OCI-LY1 (cell line): ENCODE measurements around the gene HHIPL1.

Source experiments
- H2AFZ ChIP-seq: fragments of 200-600 bp; sonication (generic), shearing (Covaris generic); 2 replicates; pipeline ENCODE4 v1.6.0; 2014; ENCODE audit warnings: antibody characterized with exemption, mild to moderate bottlenecking, low read length
- H3F3A ChIP-seq: fragments of 200-600 bp; sonication (generic), shearing (Covaris generic); 2 replicates; pipeline ENCODE4 v1.6.0; 2014; ENCODE audit warnings: mild to moderate bottlenecking, antibody characterized with exemption, low read length, moderate library complexity; ENCODE audit not compliant: insufficient read depth
- H3K27ac ChIP-seq: fragments of 200-600 bp; sonication (generic); 2 replicates; pipeline ENCODE4 v1.5.1; 2014; ENCODE audit warnings: low read length, mixed run types, mild to moderate bottlenecking, low read depth; ENCODE audit not compliant: poor library complexity, severe bottlenecking
- H3K27me3 ChIP-seq: fragments of 200-600 bp; sonication (generic); 2 replicates; pipeline ENCODE4 v1.6.0; 2014; ENCODE audit warnings: antibody characterized with exemption, mild to moderate bottlenecking, low read length, moderate library complexity; ENCODE audit not compliant: insufficient read depth
- H3K36me3 ChIP-seq: fragments of 200-600 bp; sonication (generic); 2 replicates; pipeline ENCODE4 v1.6.1; 2014; ENCODE audit warnings: mild to moderate bottlenecking, antibody characterized with exemption, low read length, moderate library complexity, mixed read lengths; ENCODE audit not compliant: insufficient read depth
- H3K4me1 ChIP-seq: fragments of 200-600 bp; sonication (generic); 2 replicates; pipeline ENCODE4 v1.5.1; 2014; ENCODE audit warnings: mild to moderate bottlenecking, low read length, moderate library complexity; ENCODE audit not compliant: insufficient read depth, severe bottlenecking
- H3K4me2 ChIP-seq: fragments of 200-600 bp; sonication (generic), shearing (Covaris generic); 2 replicates; pipeline ENCODE4 v1.6.1; 2014; ENCODE audit warnings: low read length
- H3K4me3 ChIP-seq: fragments of 200-600 bp; sonication (generic); 2 replicates; pipeline ENCODE4 v1.5.1; 2014; ENCODE audit warnings: low read length, low read depth, mild to moderate bottlenecking, mixed read lengths; ENCODE audit not compliant: poor library complexity, severe bottlenecking
- H3K79me2 ChIP-seq: fragments of 200-600 bp; shearing (Covaris generic); 2 replicates; pipeline ENCODE4 v1.6.1; 2016; ENCODE audit warnings: mixed run types, low read length, mixed read lengths; ENCODE audit not compliant: insufficient read depth
- H3K9ac ChIP-seq: fragments of 200-600 bp; sonication (generic), shearing (Covaris generic); 2 replicates; pipeline ENCODE4 v1.6.1; 2014; ENCODE audit warnings: mild to moderate bottlenecking, low read length, mixed read lengths
- H3K9me2 ChIP-seq: fragments of 200-600 bp; sonication (generic), shearing (Covaris generic); 2 replicates; pipeline ENCODE4 v1.6.1; 2014; ENCODE audit warnings: low read depth, mild to moderate bottlenecking, low read length, mixed read lengths
- H3K9me3 ChIP-seq: fragments of 200-600 bp; shearing (Covaris generic); 2 replicates; pipeline ENCODE4 v1.6.1; 2014; ENCODE audit warnings: low read length, mixed read lengths
- H4K20me1 ChIP-seq: fragments of 200-600 bp; sonication (generic), shearing (Covaris generic); 2 replicates; pipeline ENCODE4 v1.6.0; 2016; ENCODE audit warnings: mild to moderate bottlenecking, low read length; ENCODE audit not compliant: insufficient read depth
- CTCF ChIP-seq: fragments of 200-600 bp; sonication (generic), shearing (Covaris generic); IDR thresholded peaks from 2 replicates; pipeline ENCODE4 v1.5.1; 2017; ENCODE audit warnings: mild to moderate bottlenecking, antibody characterized with exemption, low read length, moderate library complexity, mixed read lengths
- EZH2 ChIP-seq: fragments of 200-600 bp; sonication (generic), shearing (Covaris generic); IDR thresholded peaks from 2 replicates; pipeline ENCODE4 v1.8.0; 2017; ENCODE audit warnings: borderline replicate concordance, mixed run types, mild to moderate bottlenecking, antibody characterized with exemption, low read length, moderate library complexity, mixed read lengths

Gene HHIPL1

GRCh38 chr14:99698642-99699041 lies 53.7 kb downstream of the HHIPL1 start:
- H3K4me3 ChIP-seq, result no peak overlapping the region
- no peaks in the 10 kb centered on the region for H3K4me1 ChIP-seq
- peaks cover 11% of the 10 kb centered on the region for H3K9me3 ChIP-seq
- no peaks in the 10 kb centered on the region for H3K36me3 ChIP-seq
- no peaks in the 10 kb centered on the region for H3K79me2 ChIP-seq
- no peak for TF ChIP-seq EZH2
- TF ChIP-seq CTCF, result no peak
- no peaks in the 10 kb centered on the region for H3K9me2 ChIP-seq
- no peak overlapping the region for H3K27ac ChIP-seq
- H4K20me1 ChIP-seq, result no peaks in the 10 kb centered on the region
- H3K9ac ChIP-seq, result no peak overlapping the region
- H3K27me3 ChIP-seq, result no peaks in the 10 kb centered on the region
- H2AFZ ChIP-seq, result no peak overlapping the region
- no peak overlapping the region for H3K4me2 ChIP-seq
- no peaks in the 10 kb centered on the region for H3F3A ChIP-seq

GRCh38 chr14:99699085-99699760 lies 54.3 kb downstream of the HHIPL1 start:
- no peak for TF ChIP-seq CTCF
- TF ChIP-seq EZH2, result no peak
- H3F3A ChIP-seq, result no peaks in the 10 kb centered on the region
- no peak overlapping the region for H3K9ac ChIP-seq
- H3K4me3 ChIP-seq, result no peak overlapping the region
- H3K27me3 ChIP-seq, result no peaks in the 10 kb centered on the region
- no peaks in the 10 kb centered on the region for H4K20me1 ChIP-seq
- peaks cover 15% of the 10 kb centered on the region for H3K9me3 ChIP-seq
- no peaks in the 10 kb centered on the region for H3K79me2 ChIP-seq
- H3K9me2 ChIP-seq, result no peaks in the 10 kb centered on the region
- no peak overlapping the region for H3K4me2 ChIP-seq
- H3K27ac ChIP-seq, result no peak overlapping the region
- H3K4me1 ChIP-seq, result no peaks in the 10 kb centered on the region
- no peaks in the 10 kb centered on the region for H3K36me3 ChIP-seq
- no peak overlapping the region for H2AFZ ChIP-seq

- H3K4me1 ChIP-seq, result no peaks in the 10 kb centered on the region
- H3K36me3 ChIP-seq, result no peaks in the 10 kb centered on the region; the same call in 1 of the 2 replicates
- H2AFZ ChIP-seq, result no peak overlapping the region
- H3K79me2 ChIP-seq, result no peaks in the 10 kb centered on the region
- H3F3A ChIP-seq, result no peaks in the 10 kb centered on the region
- H3K9me3 ChIP-seq, result peaks cover 15% of the 10 kb centered on the region
- H3K4me3 ChIP-seq, result no peak overlapping the region
- no peaks in the 10 kb centered on the region for H3K27me3 ChIP-seq
- no peaks in the 10 kb centered on the region for H3K9me2 ChIP-seq
- no peaks in the 10 kb centered on the region for H4K20me1 ChIP-seq
- TF ChIP-seq CTCF, result no peak
- no peak for TF ChIP-seq EZH2
- no peak overlapping the region for H3K27ac ChIP-seq
- no peak overlapping the region for H3K9ac ChIP-seq
- H3K4me2 ChIP-seq, result no peak overlapping the region
Measured at GRCh38 chr14:99699861-99700260, 54.9 kb downstream of the HHIPL1 start.
